Measurements from ENCODE around the gene HMMR. TPM values are rescaled to one million over a fixed set of nuclear protein-coding genes. Genes with fewer than 3 reads are reported as not detected.

The HMMR gene
- total RNA-seq, 1 experiment from 2014 or later, result 57.6 TPM

- H3K27ac ChIP-seq (ENCODE audit: low read depth, low read length, poor library complexity, severe bottlenecking), result peak overlapping the region; percentile 93
- peak; percentile 12 for DNase-seq (ENCODE audit: low spot score)
- peak overlapping the region; percentile 84 for H3K4me3 ChIP-seq (ENCODE audit: low read depth, low read length, poor library complexity, severe bottlenecking)
- TSS peak; percentile 20 for BruUV-seq (replicated peaks)
- no peaks in the 10 kb centered on the region for H3K36me3 ChIP-seq (ENCODE audit: insufficient read depth, low read length, poor library complexity, severe bottlenecking)
- H3K4me1 ChIP-seq (ENCODE audit: insufficient read depth, low read length, poor library complexity, severe bottlenecking), result peaks cover 8% of the 10 kb centered on the region
- TF ChIP-seq CTCF (conservative IDR thresholded peaks at IDR 0.05; ENCODE audit: low read depth, low read length) (no peak), EZH2 (IDR thresholded peaks at IDR 0.05; ENCODE audit: borderline replicate concordance, low read depth, low read length, poor library complexity, severe bottlenecking) (no peak)
- intact Hi-C loops (cut with micrococcal nuclease; ENCODE audit: unreplicated experiment), result no loop called here
- no peaks in the 10 kb centered on the region for H3K27me3 ChIP-seq (replicated peaks; ENCODE audit: insufficient read depth, low read depth, low read length, poor library complexity)
- H3K9me3 ChIP-seq (ENCODE audit: low read depth, low read length, poor library complexity, severe bottlenecking), result no peaks in the 10 kb centered on the region
- CTCF ChIA-PET, result no interaction called here
- POLR2A ChIA-PET (ENCODE audit: low non-redundant PET), result no interaction called here
These were observed 45.6 kb downstream of the HMMR start for GRCh38 chr5:163506095-163506457.

- Histone ChIP-seq H3K4me1 (ENCODE audit: insufficient read depth, low read length, poor library complexity, severe bottlenecking) (peaks cover 8% of the 10 kb centered on the region), H3K27ac (ENCODE audit: low read depth, low read length, poor library complexity, severe bottlenecking) (peak overlapping the region; percentile 93), H3K4me3 (ENCODE audit: low read depth, low read length, poor library complexity, severe bottlenecking) (peak overlapping the region; percentile 84), H3K9me3 (ENCODE audit: low read depth, low read length, poor library complexity, severe bottlenecking) (no peaks in the 10 kb centered on the region), H3K36me3 (ENCODE audit: insufficient read depth, low read length, poor library complexity, severe bottlenecking) (peaks cover under 1% of the 10 kb centered on the region), H3K27me3 (replicated peaks; ENCODE audit: insufficient read depth, low read depth, low read length, poor library complexity) (no peaks in the 10 kb centered on the region)
- intact Hi-C loops (cut with micrococcal nuclease; ENCODE audit: unreplicated experiment), result no loop called here
- DNase-seq (ENCODE audit: low spot score), result no peak
- BruUV-seq (replicated peaks), result no TSS peak
- no peak for TF ChIP-seq CTCF (conservative IDR thresholded peaks at IDR 0.05; ENCODE audit: low read depth, low read length)
- TF ChIP-seq EZH2 (IDR thresholded peaks at IDR 0.05; ENCODE audit: borderline replicate concordance, low read depth, low read length, poor library complexity, severe bottlenecking), result no peak
- POLR2A ChIA-PET (ENCODE audit: low non-redundant PET), result interaction anchor here (0.7 kb wide), 1 partner anchor 883 kb away, joined by 3 read pairs; no protein-coding TSS in a partner anchor
- CTCF ChIA-PET, result no interaction called here
These were observed 46.3 kb downstream of the HMMR start for GRCh38 chr5:163506726-163507125.

GRCh38 chr5:163508753-163509152, 48.3 kb downstream of the HMMR start:
- BruUV-seq (replicated peaks), result no TSS peak
- no peaks in the 10 kb centered on the region for H3K9me3 ChIP-seq (ENCODE audit: low read depth, low read length, poor library complexity, severe bottlenecking)
- intact Hi-C loops (cut with micrococcal nuclease; ENCODE audit: unreplicated experiment), result no loop called here
- ChIA-PET POLR2A (ENCODE audit: low non-redundant PET) (no interaction called here), CTCF (no interaction called here)
- no peak for DNase-seq (ENCODE audit: low spot score)
- H3K4me1 ChIP-seq (ENCODE audit: insufficient read depth, low read length, poor library complexity, severe bottlenecking), result peaks cover 8% of the 10 kb centered on the region
- H3K27ac ChIP-seq (ENCODE audit: low read depth, low read length, poor library complexity, severe bottlenecking), result peak overlapping the region; percentile 2
- H3K36me3 ChIP-seq (ENCODE audit: insufficient read depth, low read length, poor library complexity, severe bottlenecking), result peaks cover 20% of the 10 kb centered on the region
- TF ChIP-seq CTCF (conservative IDR thresholded peaks at IDR 0.05; ENCODE audit: low read depth, low read length) (no peak), EZH2 (IDR thresholded peaks at IDR 0.05; ENCODE audit: borderline replicate concordance, low read depth, low read length, poor library complexity, severe bottlenecking) (no peak)
- H3K4me3 ChIP-seq (ENCODE audit: low read depth, low read length, poor library complexity, severe bottlenecking), result peak overlapping the region; percentile 20
- H3K27me3 ChIP-seq (replicated peaks; ENCODE audit: insufficient read depth, low read depth, low read length, poor library complexity), result no peaks in the 10 kb centered on the region
